HL-60 (cell line): ENCODE data around the gene ATP10B.

Source experiments
- CTCF ChIP-seq: IDR thresholded peaks from one replicate; pipeline ENCODE4 v1.5.1; 2011; ENCODE audit warnings: low read length, control low read depth, inconsistent platforms; ENCODE audit not compliant: insufficient read depth
- REST ChIP-seq: IDR thresholded peaks from 2 replicates; pipeline ENCODE4 v1.6.1; 2012; ENCODE audit warnings: low read depth; ENCODE audit not compliant: insufficient replicate concordance

DNA sequence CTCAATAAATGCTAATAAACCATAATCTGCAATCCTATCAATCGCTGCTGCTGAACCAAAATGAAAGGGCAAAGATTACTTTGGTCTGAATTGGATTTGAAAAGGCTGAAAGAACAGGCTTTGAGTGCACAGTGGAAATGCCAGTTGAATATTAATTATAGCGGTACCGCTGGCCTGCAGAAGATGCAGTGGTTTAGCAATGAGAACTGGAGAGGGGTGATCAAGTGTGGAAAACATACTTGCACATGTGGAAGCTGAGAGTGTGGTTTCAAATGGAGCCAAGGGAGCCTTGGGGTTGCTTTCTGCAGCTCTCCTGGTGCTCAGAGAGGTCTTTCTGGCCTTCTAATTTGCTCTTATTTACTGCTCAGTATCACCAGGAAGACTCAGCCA, 296.4 kb downstream of the ATP10B start:
- TF ChIP-seq CTCF (no peak), REST (no peak)
